Measurements from ENCODE around the gene NDUFC1. TPM values are rescaled to one million over a fixed set of nuclear protein-coding genes. Genes with fewer than 3 reads are reported as not detected.

The NDUFC1 gene
- total and polyA plus RNA-seq, 9 of the 15 experiments (the other 6 are each of a cell fraction or from before 2014, with no cell fraction given): 58.9 to 378 (median 120) TPM

- TF ChIP-seq HSF4 (CRISPR knock-in tag; IDR thresholded peaks at IDR 0.05; ENCODE audit: borderline replicate concordance) (no peak), ZBTB26 (CRISPR knock-in tag; IDR thresholded peaks at IDR 0.05) (no peak), ARID1B (IDR thresholded peaks at IDR 0.05) (0 out of 2 replicates have a peak, but pooled peaks have one; percentile 36), ZNF133 (CRISPR knock-in tag; IDR thresholded peaks at IDR 0.05) (no peak), WHSC1 (IDR thresholded peaks at IDR 0.05; ENCODE audit: low read length) (no peak), NFE2L1 (tag; IDR thresholded peaks at IDR 0.05; ENCODE audit: borderline replicate concordance, low read depth) (no peak), SREBF1 (IDR thresholded peaks at IDR 0.05; ENCODE audit: borderline replicate concordance, low read depth, low read length) (no peak), ZNF175 (CRISPR knock-in tag; IDR thresholded peaks at IDR 0.05; ENCODE audit: low read depth) (0 out of 2 replicates have a peak, but pooled peaks have one; percentile 46), TCFL5 (CRISPR knock-in tag; conservative IDR thresholded peaks at IDR 0.05) (no peak), MEIS2 (IDR thresholded peaks at IDR 0.05; ENCODE audit: partially characterized antibody) (no peak), CBFA2T2 (conservative IDR thresholded peaks at IDR 0.05) (no peak), HNRNPLL (IDR thresholded peaks at IDR 0.05; ENCODE audit: low read depth, low read length, poor library complexity, severe bottlenecking) (no peak), PTRF (tag; IDR thresholded peaks at IDR 0.05) (no peak), GABPB1 (CRISPR knock-in tag; IDR thresholded peaks at IDR 0.05) (peak; percentile 93), MAFK (IDR thresholded peaks at IDR 0.05; ENCODE audit: low read length) (no peak), EZH2 (IDR thresholded peaks at IDR 0.05; ENCODE audit: borderline replicate concordance, low read depth, low read length) (no peak), TARDBP (IDR thresholded peaks at IDR 0.05) (0 out of 2 replicates have a peak, but pooled peaks have one; percentile 29), ZNF561 (CRISPR knock-in tag; conservative IDR thresholded peaks at IDR 0.05) (no peak), NEUROD1 (IDR thresholded peaks at IDR 0.05; ENCODE audit: borderline replicate concordance, low read depth, low read length, partially characterized antibody) (peak; percentile 75), MYNN (IDR thresholded peaks at IDR 0.05) (peak; percentile 64; the same call in 1 of the 2 replicates), MYNN (CRISPR knock-in tag; IDR thresholded peaks at IDR 0.05) (no peak), HOMEZ (CRISPR knock-in tag; IDR thresholded peaks at IDR 0.05) (no peak), NFYB (IDR thresholded peaks at IDR 0.05; ENCODE audit: extremely low read depth, insufficient read length) (no peak), TCF3 (CRISPR knock-in tag; IDR thresholded peaks at IDR 0.05) (peak; percentile 44; the same call in 1 of the 2 replicates)
- TF ChIP-seq, protein P1, sequence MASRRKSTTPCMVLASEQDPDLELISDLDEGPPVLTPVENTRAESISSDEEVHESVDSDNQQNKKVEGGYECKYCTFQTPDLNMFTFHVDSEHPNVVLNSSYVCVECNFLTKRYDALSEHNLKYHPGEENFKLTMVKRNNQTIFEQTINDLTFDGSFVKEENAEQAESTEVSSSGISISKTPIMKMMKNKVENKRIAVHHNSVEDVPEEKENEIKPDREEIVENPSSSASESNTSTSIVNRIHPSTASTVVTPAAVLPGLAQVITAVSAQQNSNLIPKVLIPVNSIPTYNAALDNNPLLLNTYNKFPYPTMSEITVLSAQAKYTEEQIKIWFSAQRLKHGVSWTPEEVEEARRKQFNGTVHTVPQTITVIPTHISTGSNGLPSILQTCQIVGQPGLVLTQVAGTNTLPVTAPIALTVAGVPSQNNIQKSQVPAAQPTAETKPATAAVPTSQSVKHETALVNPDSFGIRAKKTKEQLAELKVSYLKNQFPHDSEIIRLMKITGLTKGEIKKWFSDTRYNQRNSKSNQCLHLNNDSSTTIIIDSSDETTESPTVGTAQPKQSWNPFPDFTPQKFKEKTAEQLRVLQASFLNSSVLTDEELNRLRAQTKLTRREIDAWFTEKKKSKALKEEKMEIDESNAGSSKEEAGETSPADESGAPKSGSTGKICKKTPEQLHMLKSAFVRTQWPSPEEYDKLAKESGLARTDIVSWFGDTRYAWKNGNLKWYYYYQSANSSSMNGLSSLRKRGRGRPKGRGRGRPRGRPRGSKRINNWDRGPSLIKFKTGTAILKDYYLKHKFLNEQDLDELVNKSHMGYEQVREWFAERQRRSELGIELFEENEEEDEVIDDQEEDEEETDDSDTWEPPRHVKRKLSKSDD (conservative IDR thresholded peaks at IDR 0.05; ENCODE audit: low read length): no peak
Measured at GRCh38 chr4:139295206-139295941, 6.9 kb downstream of the NDUFC1 start (continued).

Data from K562 (cell line).